ENCODE measurements around the gene ATP6V0A4.

The ATP6V0A4 gene

DNA sequence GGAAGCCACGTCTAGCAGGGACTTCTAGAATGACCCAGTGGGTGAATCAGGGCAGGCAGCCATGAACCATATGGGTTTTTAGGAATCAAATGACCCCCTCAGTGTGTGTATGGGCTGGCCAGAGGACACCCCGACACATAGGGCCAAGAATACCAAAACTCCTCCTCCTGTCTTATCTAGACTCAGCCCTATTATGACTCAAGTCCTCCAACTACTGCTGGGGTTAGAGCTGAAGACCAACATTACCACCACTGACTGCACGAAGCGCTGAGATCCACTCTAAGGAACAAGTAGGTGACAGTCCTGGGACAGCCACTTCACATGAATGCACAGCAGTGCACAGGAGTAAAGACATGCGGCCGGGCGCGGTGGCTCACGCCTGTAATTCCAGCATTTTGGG lies 85.3 kb downstream of the ATP6V0A4 start:
- Histone ChIP-seq H3K4me3 (ENCODE audit: low read length in 2 of 2) (no peak overlapping the region), H3K9ac (ENCODE audit: low read depth, low read length, poor library complexity) (no peak overlapping the region), H2AK5ac (ENCODE audit: low read depth, low read length) (no peak overlapping the region), H3K4ac (ENCODE audit: low read length) (no peak overlapping the region), H2BK5ac (ENCODE audit: low read length) (no peak overlapping the region), H3K14ac (ENCODE audit: low read length) (no peak overlapping the region), H2AFZ (ENCODE audit: low read length) (no peak overlapping the region), H3K79me1 (ENCODE audit: low read depth, low read length) (no peaks in the 10 kb centered on the region), H3K36me3 (replicated peaks in 1 of 2; ENCODE audit: control insufficient read depth in 2 of 2, insufficient read depth in 2 of 2, low read length in 2 of 2) (peaks cover 0 to 2% of the 10 kb centered on the region in 2 donors), H3K23ac (ENCODE audit: low read depth, low read length, poor library complexity) (no peak overlapping the region), H3K27me3 (ENCODE audit: control insufficient read depth in 3 of 3, insufficient read depth in 3 of 3, low read depth in 1 of 3, low read length in 3 of 3) (peaks cover 0 to 3% (median 0%) of the 10 kb centered on the region in 3 experiments), H3K27ac (replicated peaks; ENCODE audit: low read length) (no peak overlapping the region), H4K8ac (ENCODE audit: low read depth, low read length) (no peak overlapping the region), H3K9me3 (replicated peaks in 1 of 2; ENCODE audit: control insufficient read depth in 2 of 2, insufficient read depth in 1 of 2, low read depth in 1 of 2, low read length in 2 of 2) (no peaks in the 10 kb centered on the region), H3K4me1 (ENCODE audit: control insufficient read depth in 2 of 2, insufficient read depth in 1 of 2, low read depth in 1 of 2, low read length in 2 of 2) (peaks cover 0 to 2% of the 10 kb centered on the region in 2 donors), H3K4me2 (ENCODE audit: insufficient read depth, low read length, poor library complexity, severe bottlenecking) (no peak overlapping the region), H2BK12ac (ENCODE audit: low read length) (no peak overlapping the region), H2BK15ac (ENCODE audit: low read length) (no peak overlapping the region), H4K91ac (ENCODE audit: low read depth, low read length, poor library complexity) (no peak overlapping the region), H3K18ac (ENCODE audit: low read length) (no peak overlapping the region), H2BK120ac (ENCODE audit: low read depth, low read length) (no peak overlapping the region)
- no CpG with 5 or more reads among the region's 9 CpGs for WGBS, 2 donors (ENCODE audit: extremely low coverage in 2 of 2, insufficient read length in 2 of 2, insufficient replicate concordance in 1 of 2)
- no peak for DNase-seq (ENCODE audit: low spot score)

DNA sequence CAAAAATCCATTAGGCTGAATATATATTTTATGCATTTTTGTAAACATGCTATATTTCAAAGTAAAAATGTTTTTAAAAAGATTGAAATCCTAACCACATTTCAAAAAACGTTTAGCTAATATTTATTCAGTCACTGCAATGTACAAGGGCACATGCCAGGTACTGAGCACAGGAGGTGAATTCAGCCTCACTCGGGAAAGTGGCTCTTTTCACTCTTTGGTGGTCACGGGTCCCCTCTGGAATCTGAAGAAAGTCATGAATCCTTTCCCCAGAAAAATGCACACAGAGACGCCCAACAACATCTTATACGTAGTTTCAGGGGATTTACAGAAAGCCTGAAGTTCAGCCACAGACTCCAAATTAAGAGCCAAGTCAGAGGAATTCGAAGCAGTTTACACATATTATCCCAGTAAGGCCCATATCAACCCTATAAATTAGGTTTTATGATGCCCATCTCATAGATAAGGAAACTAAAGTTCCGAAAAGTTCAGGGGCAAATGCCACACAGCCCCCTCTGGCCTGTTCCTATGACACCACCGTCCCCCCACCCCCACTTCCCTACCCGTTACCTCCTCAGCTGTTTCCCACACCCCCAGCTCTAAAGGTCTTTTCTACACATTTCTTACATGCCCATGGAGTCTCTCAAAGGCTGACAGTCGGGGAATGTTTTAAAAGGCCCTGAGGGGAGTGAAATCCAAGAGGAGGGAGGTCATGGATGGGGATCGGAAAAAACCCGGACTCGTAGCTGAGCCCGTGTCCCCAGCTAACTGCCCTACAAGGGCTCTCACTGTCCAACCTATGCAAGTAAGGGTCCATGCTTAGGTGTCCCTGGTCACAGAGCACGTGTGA lies 87.2 kb downstream of the ATP6V0A4 start:
- Histone ChIP-seq H2AK5ac (ENCODE audit: low read depth, low read length) (no peak overlapping the region), H3K27me3 (ENCODE audit: control insufficient read depth in 3 of 3, insufficient read depth in 3 of 3, low read depth in 1 of 3, low read length in 3 of 3) (peaks cover 0 to 3% (median 0%) of the 10 kb centered on the region in 3 experiments), H3K9me3 (replicated peaks in 1 of 2; ENCODE audit: control insufficient read depth in 2 of 2, insufficient read depth in 1 of 2, low read depth in 1 of 2, low read length in 2 of 2) (no peaks in the 10 kb centered on the region), H3K4me3 (ENCODE audit: low read length in 2 of 2) (no peak overlapping the region), H3K23ac (ENCODE audit: low read depth, low read length, poor library complexity) (no peak overlapping the region), H2BK15ac (ENCODE audit: low read length) (no peak overlapping the region), H3K27ac (replicated peaks; ENCODE audit: low read length) (no peak overlapping the region), H3K36me3 (replicated peaks in 1 of 2; ENCODE audit: control insufficient read depth in 2 of 2, insufficient read depth in 2 of 2, low read length in 2 of 2) (peaks cover 0 to 2% of the 10 kb centered on the region in 2 donors), H3K14ac (ENCODE audit: low read length) (no peak overlapping the region), H3K9ac (ENCODE audit: low read depth, low read length, poor library complexity) (no peak overlapping the region), H2BK5ac (ENCODE audit: low read length) (no peak overlapping the region), H2BK12ac (ENCODE audit: low read length) (no peak overlapping the region), H2AFZ (ENCODE audit: low read length) (no peak overlapping the region), H3K4ac (ENCODE audit: low read length) (no peak overlapping the region), H4K8ac (ENCODE audit: low read depth, low read length) (no peak overlapping the region), H3K79me1 (ENCODE audit: low read depth, low read length) (no peaks in the 10 kb centered on the region), H2BK120ac (ENCODE audit: low read depth, low read length) (no peak overlapping the region), H4K91ac (ENCODE audit: low read depth, low read length, poor library complexity) (no peak overlapping the region), H3K4me2 (ENCODE audit: insufficient read depth, low read length, poor library complexity, severe bottlenecking) (no peak overlapping the region), H3K4me1 (ENCODE audit: control insufficient read depth in 2 of 2, insufficient read depth in 1 of 2, low read depth in 1 of 2, low read length in 2 of 2) (peaks cover 0 to 2% of the 10 kb centered on the region in 2 donors), H3K18ac (ENCODE audit: low read length) (peak overlapping the region; percentile 6)
- WGBS, 2 donors (ENCODE audit: extremely low coverage in 2 of 2, insufficient read length in 2 of 2, insufficient replicate concordance in 1 of 2): no CpG with 5 or more reads among the region's 15 CpGs
- no peak for DNase-seq (ENCODE audit: low spot score)

DNA sequence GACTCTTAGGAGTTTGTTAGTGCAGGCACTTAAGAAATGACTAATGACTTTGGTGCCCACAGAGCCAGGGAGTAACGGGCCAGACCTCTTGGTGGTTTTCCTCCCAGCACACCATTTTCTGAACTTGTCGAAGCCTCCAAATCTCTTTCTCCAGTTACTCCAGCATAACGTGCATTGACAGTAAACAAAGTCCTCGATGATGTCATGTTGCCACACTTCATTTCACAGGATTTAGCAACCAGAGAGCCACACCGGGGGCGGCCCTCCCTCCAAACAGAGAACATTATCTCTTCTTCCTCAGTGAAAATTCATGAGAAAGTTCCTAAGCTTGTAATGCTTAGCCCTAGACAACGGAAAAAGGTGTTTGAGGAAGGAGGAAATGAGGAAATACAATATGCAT lies 92.8 kb downstream of the ATP6V0A4 start:
- Histone ChIP-seq H3K36me3 (replicated peaks in 1 of 2; ENCODE audit: control insufficient read depth in 2 of 2, insufficient read depth in 2 of 2, low read length in 2 of 2) (no peaks in the 10 kb centered on the region), H3K4me3 (ENCODE audit: low read length in 2 of 2) (no peak overlapping the region), H3K18ac (ENCODE audit: low read length) (no peak overlapping the region), H3K79me1 (ENCODE audit: low read depth, low read length) (no peaks in the 10 kb centered on the region), H4K91ac (ENCODE audit: low read depth, low read length, poor library complexity) (no peak overlapping the region), H3K27me3 (ENCODE audit: control insufficient read depth in 3 of 3, insufficient read depth in 3 of 3, low read depth in 1 of 3, low read length in 3 of 3) (no peaks in the 10 kb centered on the region), H3K27ac (replicated peaks; ENCODE audit: low read length) (no peak overlapping the region), H3K9ac (ENCODE audit: low read depth, low read length, poor library complexity) (no peak overlapping the region), H3K23ac (ENCODE audit: low read depth, low read length, poor library complexity) (no peak overlapping the region), H2AK5ac (ENCODE audit: low read depth, low read length) (no peak overlapping the region), H3K4me2 (ENCODE audit: insufficient read depth, low read length, poor library complexity, severe bottlenecking) (no peak overlapping the region), H2BK120ac (ENCODE audit: low read depth, low read length) (no peak overlapping the region), H2BK5ac (ENCODE audit: low read length) (no peak overlapping the region), H3K14ac (ENCODE audit: low read length) (peak overlapping the region; percentile 21), H2AFZ (ENCODE audit: low read length) (peak overlapping the region; percentile 43), H3K4me1 (ENCODE audit: control insufficient read depth in 2 of 2, insufficient read depth in 1 of 2, low read depth in 1 of 2, low read length in 2 of 2) (no peaks in the 10 kb centered on the region), H4K8ac (ENCODE audit: low read depth, low read length) (no peak overlapping the region), H2BK15ac (ENCODE audit: low read length) (no peak overlapping the region), H2BK12ac (ENCODE audit: low read length) (no peak overlapping the region), H3K9me3 (replicated peaks in 1 of 2; ENCODE audit: control insufficient read depth in 2 of 2, insufficient read depth in 1 of 2, low read depth in 1 of 2, low read length in 2 of 2) (no peaks in the 10 kb centered on the region), H3K4ac (ENCODE audit: low read length) (no peak overlapping the region)
- DNase-seq (ENCODE audit: low spot score): no peak
- WGBS, 2 donors (ENCODE audit: extremely low coverage in 2 of 2, insufficient read length in 2 of 2, insufficient replicate concordance in 1 of 2): no CpG with 5 or more reads among the region's 7 CpGs

GRCh38 chr7:138701537-138701923 lies 96.5 kb downstream of the ATP6V0A4 start:
- Histone ChIP-seq H3K79me1 (ENCODE audit: low read depth, low read length) (peaks cover 2% of the 10 kb centered on the region), H3K4me2 (ENCODE audit: insufficient read depth, low read length, poor library complexity, severe bottlenecking) (no peak overlapping the region), H4K8ac (ENCODE audit: low read depth, low read length) (no peak overlapping the region), H2BK15ac (ENCODE audit: low read length) (no peak overlapping the region), H2BK12ac (ENCODE audit: low read length) (no peak overlapping the region), H3K27ac (replicated peaks; ENCODE audit: low read length) (no peak overlapping the region), H2AFZ (ENCODE audit: low read length) (no peak overlapping the region), H3K4ac (ENCODE audit: low read length) (no peak overlapping the region), H3K27me3 (ENCODE audit: control insufficient read depth in 3 of 3, insufficient read depth in 3 of 3, low read depth in 1 of 3, low read length in 3 of 3) (no peaks in the 10 kb centered on the region), H2BK120ac (ENCODE audit: low read depth, low read length) (no peak overlapping the region), H3K9me3 (replicated peaks in 1 of 2; ENCODE audit: control insufficient read depth in 2 of 2, insufficient read depth in 1 of 2, low read depth in 1 of 2, low read length in 2 of 2) (peaks cover 0 to 1% of the 10 kb centered on the region in 2 donors), H3K23ac (ENCODE audit: low read depth, low read length, poor library complexity) (no peak overlapping the region), H3K18ac (ENCODE audit: low read length) (peak overlapping the region; percentile 87), H3K36me3 (replicated peaks in 1 of 2; ENCODE audit: control insufficient read depth in 2 of 2, insufficient read depth in 2 of 2, low read length in 2 of 2) (no peaks in the 10 kb centered on the region), H3K4me3 (ENCODE audit: low read length in 2 of 2) (no peak overlapping the region), H2BK5ac (ENCODE audit: low read length) (no peak overlapping the region), H3K9ac (ENCODE audit: low read depth, low read length, poor library complexity) (no peak overlapping the region), H3K14ac (ENCODE audit: low read length) (no peak overlapping the region), H4K91ac (ENCODE audit: low read depth, low read length, poor library complexity) (no peak overlapping the region), H3K4me1 (ENCODE audit: control insufficient read depth in 2 of 2, insufficient read depth in 1 of 2, low read depth in 1 of 2, low read length in 2 of 2) (no peaks in the 10 kb centered on the region), H2AK5ac (ENCODE audit: low read depth, low read length) (no peak overlapping the region)
- DNase-seq (ENCODE audit: low spot score): no peak
- WGBS, 2 donors (ENCODE audit: extremely low coverage in 2 of 2, insufficient read length in 2 of 2, insufficient replicate concordance in 1 of 2): no CpG with 5 or more reads among the region's 2 CpGs
